ENCODE measurements around the gene KAT8. TPM values are rescaled to one million over a fixed set of nuclear protein-coding genes. Genes with fewer than 3 reads are reported as not detected.

Gene KAT8
- total RNA-seq, 120 experiments from 2014 or later = 58.1 to 99.4 (median 78.1) TPM

Other genes with a start within 250 kb of the KAT8 start
- gene BCL7C, start 223.6 kb upstream of the KAT8 start, total RNA-seq = 10 to 100 TPM in 118 of 120 experiments, 1 to 10 TPM in 2; 8.8 to 28.1 (median 15.6) TPM
- 1 to 10 TPM in 119 of 120 experiments, under 1 TPM in 1; 0.90 to 9.9 (median 3.1) TPM for gene CTF1, start 221.1 kb upstream of the KAT8 start, total RNA-seq
- gene FBXL19, start 194.1 kb upstream of the KAT8 start, total RNA-seq = 10 to 100 TPM; 23.5 to 84.8 (median 52.1) TPM
- gene ORAI3, start 168.6 kb upstream of the KAT8 start, total RNA-seq = 10 to 100 TPM in 42 of 120 experiments, 1 to 10 TPM in 78; 4.7 to 19.1 (median 9.1) TPM
- gene SETD1A, start 159.9 kb upstream of the KAT8 start, total RNA-seq = 10 to 100 TPM; 13.3 to 28.5 (median 17.9) TPM
- 10 to 100 TPM in 9 of 120 experiments, 1 to 10 TPM in 111; 2.0 to 15.0 (median 4.4) TPM for gene HSD3B7, start 132.5 kb upstream of the KAT8 start, total RNA-seq
- 100 to 1,000 TPM in 119 of 120 experiments, 10 to 100 TPM in 1; 84.6 to 437 (median 284) TPM for gene STX1B, start 107.0 kb upstream of the KAT8 start, total RNA-seq
- 100 to 1,000 TPM in 1 of 120 experiments, 10 to 100 TPM in 119; 37.7 to 113 (median 67.3) TPM for gene STX4, start 84.1 kb upstream of the KAT8 start, total RNA-seq
- gene ZNF668, start 43.4 kb upstream of the KAT8 start, total RNA-seq = 10 to 100 TPM in 110 of 120 experiments, 1 to 10 TPM in 10; 7.9 to 24.5 (median 12.5) TPM
- gene ZNF646, start 43.2 kb upstream of the KAT8 start, total RNA-seq = 10 to 100 TPM; 11.2 to 24.3 (median 16.7) TPM
- 10 to 100 TPM in 4 of 120 experiments, 1 to 10 TPM in 116; 2.2 to 12.6 (median 5.5) TPM for gene PRSS53, start 28.7 kb upstream of the KAT8 start, total RNA-seq
- gene VKORC1, start 22.9 kb upstream of the KAT8 start, total RNA-seq = 10 to 100 TPM; 23.4 to 53.8 (median 37.0) TPM
- 10 to 100 TPM; 27.7 to 57.4 (median 35.6) TPM for gene BCKDK, start 9.3 kb upstream of the KAT8 start, total RNA-seq
- 1 to 10 TPM in 3 of 120 experiments, under 1 TPM in 34, not detected in 83; 0.29 to 1.6 (median 0.47) TPM for gene PRSS8, start 18.1 kb downstream of the KAT8 start, total RNA-seq
- 1 to 10 TPM in 105 of 120 experiments, under 1 TPM in 15; 0.39 to 6.2 (median 2.1) TPM for gene PRSS36, start 32.4 kb downstream of the KAT8 start, total RNA-seq
- gene FUS, start 62.5 kb downstream of the KAT8 start, total RNA-seq = 100 to 1,000 TPM; 158 to 315 (median 238) TPM
- 10 to 100 TPM in 6 of 120 experiments, 1 to 10 TPM in 114; 1.0 to 16.3 (median 4.4) TPM for gene PYCARD, start 85.1 kb downstream of the KAT8 start, total RNA-seq
- 1 to 10 TPM in 23 of 120 experiments, under 1 TPM in 97; 0.10 to 1.9 (median 0.66) TPM for gene TRIM72, start 96.5 kb downstream of the KAT8 start, total RNA-seq
- gene PYDC1, start 99.5 kb downstream of the KAT8 start, total RNA-seq = 10 to 100 TPM in 19 of 120 experiments, 1 to 10 TPM in 96, under 1 TPM in 1, not detected in 4; 0.74 to 19.8 (median 5.1) TPM
- gene ITGAM, start 142.3 kb downstream of the KAT8 start, total RNA-seq = 10 to 100 TPM in 24 of 120 experiments, 1 to 10 TPM in 96; 1.0 to 22.4 (median 7.4) TPM
- gene ITGAX, start 237.5 kb downstream of the KAT8 start, total RNA-seq = 10 to 100 TPM in 68 of 120 experiments, 1 to 10 TPM in 52; 2.0 to 27.4 (median 10.6) TPM